ENCODE measurements around the gene ERICH2.

Gene ERICH2

DNA sequence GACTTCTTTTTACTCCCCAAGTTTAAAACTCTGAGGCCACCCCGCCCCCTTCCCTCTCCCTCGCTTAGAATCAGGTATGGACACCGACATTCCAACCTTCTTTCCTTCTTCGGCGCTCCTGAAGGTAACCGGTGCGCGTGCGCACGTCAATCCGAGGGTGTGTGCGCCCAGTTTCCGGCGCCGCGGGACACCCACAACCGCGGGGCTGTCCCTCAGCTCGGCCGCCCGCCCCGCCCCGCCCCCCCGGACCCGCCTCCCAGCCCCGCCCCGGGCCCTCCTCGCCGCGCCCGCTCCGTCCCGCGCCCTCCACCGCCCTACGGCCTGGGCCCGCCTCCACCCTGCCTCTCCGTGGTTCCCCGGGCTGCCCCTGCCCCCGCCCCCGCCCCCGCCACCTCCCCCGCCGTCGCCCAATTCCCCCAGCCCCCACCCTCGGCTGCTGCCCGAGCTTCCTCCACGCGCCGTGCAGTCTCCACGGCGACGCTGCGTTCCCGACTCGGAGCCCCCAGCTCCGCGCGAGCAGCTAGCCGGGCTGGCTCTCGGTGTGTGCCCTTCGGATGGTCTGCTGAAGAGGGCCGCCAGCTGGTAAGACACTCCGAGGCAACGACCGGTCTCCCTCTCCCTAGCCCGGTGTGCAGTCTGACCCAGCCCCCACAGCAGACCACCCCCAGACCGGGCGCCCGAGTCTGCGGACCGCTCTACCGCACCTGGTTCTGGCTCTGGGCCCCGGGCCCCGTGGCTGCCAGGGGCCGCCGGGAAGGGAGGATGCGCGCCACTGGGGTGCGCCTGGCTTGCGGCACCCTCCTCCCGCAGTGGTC, 635 bp downstream of the ERICH2 start (continued):
- TF ChIP-seq, protein P1, sequence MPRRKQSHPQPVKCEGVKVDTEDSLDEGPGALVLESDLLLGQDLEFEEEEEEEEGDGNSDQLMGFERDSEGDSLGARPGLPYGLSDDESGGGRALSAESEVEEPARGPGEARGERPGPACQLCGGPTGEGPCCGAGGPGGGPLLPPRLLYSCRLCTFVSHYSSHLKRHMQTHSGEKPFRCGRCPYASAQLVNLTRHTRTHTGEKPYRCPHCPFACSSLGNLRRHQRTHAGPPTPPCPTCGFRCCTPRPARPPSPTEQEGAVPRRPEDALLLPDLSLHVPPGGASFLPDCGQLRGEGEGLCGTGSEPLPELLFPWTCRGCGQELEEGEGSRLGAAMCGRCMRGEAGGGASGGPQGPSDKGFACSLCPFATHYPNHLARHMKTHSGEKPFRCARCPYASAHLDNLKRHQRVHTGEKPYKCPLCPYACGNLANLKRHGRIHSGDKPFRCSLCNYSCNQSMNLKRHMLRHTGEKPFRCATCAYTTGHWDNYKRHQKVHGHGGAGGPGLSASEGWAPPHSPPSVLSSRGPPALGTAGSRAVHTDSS (tag by site-specific recombination; IDR thresholded peaks at IDR 0.05) = no peak
- TF ChIP-seq ZNF311 (tag by site-specific recombination; IDR thresholded peaks at IDR 0.05; ENCODE audit: borderline replicate concordance) (no peak), ZSCAN16 (tag by site-specific recombination; IDR thresholded peaks at IDR 0.05) (no peak), KLF9 (tag by site-specific recombination; IDR thresholded peaks at IDR 0.05; ENCODE audit: low read depth) (peak; percentile 70; the same call in 1 of the 2 replicates), ZNF707 (tag by site-specific recombination; IDR thresholded peaks at IDR 0.05) (no peak), ZNF19 (tag by site-specific recombination; IDR thresholded peaks at IDR 0.05; ENCODE audit: low read depth) (no peak), ZNF146 (tag by site-specific recombination; IDR thresholded peaks at IDR 0.05) (no peak), ZNF621 (tag by site-specific recombination; IDR thresholded peaks at IDR 0.05) (no peak), ZXDB (tag by site-specific recombination; IDR thresholded peaks at IDR 0.05) (peak; percentile 73), SCRT1 (tag by site-specific recombination; IDR thresholded peaks at IDR 0.05; ENCODE audit: borderline replicate concordance) (no peak), ZNF544 (tag by site-specific recombination; IDR thresholded peaks at IDR 0.05) (no peak), KLF10 (tag by site-specific recombination; IDR thresholded peaks at IDR 0.05) (peak; percentile 68), ZNF121 (tag by site-specific recombination; IDR thresholded peaks at IDR 0.05) (no peak), ZNF624 (tag by site-specific recombination; IDR thresholded peaks at IDR 0.05) (no peak)
- TF ChIP-seq, protein P2, sequence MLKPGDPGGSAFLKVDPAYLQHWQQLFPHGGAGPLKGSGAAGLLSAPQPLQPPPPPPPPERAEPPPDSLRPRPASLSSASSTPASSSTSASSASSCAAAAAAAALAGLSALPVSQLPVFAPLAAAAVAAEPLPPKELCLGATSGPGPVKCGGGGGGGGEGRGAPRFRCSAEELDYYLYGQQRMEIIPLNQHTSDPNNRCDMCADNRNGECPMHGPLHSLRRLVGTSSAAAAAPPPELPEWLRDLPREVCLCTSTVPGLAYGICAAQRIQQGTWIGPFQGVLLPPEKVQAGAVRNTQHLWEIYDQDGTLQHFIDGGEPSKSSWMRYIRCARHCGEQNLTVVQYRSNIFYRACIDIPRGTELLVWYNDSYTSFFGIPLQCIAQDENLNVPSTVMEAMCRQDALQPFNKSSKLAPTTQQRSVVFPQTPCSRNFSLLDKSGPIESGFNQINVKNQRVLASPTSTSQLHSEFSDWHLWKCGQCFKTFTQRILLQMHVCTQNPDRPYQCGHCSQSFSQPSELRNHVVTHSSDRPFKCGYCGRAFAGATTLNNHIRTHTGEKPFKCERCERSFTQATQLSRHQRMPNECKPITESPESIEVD (tag by site-specific recombination; IDR thresholded peaks at IDR 0.05) = no peak
- TF ChIP-seq, protein P3, sequence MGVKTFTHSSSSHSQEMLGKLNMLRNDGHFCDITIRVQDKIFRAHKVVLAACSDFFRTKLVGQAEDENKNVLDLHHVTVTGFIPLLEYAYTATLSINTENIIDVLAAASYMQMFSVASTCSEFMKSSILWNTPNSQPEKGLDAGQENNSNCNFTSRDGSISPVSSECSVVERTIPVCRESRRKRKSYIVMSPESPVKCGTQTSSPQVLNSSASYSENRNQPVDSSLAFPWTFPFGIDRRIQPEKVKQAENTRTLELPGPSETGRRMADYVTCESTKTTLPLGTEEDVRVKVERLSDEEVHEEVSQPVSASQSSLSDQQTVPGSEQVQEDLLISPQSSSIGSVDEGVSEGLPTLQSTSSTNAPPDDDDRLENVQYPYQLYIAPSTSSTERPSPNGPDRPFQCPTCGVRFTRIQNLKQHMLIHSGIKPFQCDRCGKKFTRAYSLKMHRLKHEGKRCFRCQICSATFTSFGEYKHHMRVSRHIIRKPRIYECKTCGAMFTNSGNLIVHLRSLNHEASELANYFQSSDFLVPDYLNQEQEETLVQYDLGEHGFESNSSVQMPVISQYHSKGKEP (tag by site-specific recombination; IDR thresholded peaks at IDR 0.05) = no peak

DNA sequence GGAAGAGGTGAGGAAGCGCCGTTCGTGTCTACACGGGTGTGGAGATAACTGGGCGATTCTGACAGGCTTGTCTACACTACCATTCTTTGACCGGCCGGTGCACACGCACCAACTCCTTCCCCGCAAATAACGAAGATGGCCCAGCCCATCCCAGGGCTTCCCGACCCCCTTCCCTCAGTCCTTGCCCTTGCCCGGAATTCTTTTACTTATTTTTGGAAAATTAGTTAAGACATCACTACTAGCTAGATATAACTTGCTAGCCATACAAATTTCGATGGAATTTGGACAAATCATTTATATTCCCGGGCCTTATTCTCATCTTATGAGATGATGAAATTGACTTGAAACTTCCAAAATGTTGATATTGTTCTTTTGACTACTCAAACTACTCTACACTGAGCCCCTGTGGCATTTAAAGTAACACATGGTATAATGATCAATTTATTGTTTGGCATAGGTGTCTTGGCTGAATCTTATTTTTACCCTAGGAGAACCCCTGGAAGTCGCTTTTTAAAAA, 1.3 kb downstream of the ERICH2 start:
- Histone ChIP-seq H3K36me3 (ENCODE audit: control insufficient read depth in 2 of 2, insufficient read depth in 1 of 2, low read length in 2 of 2) (no peaks in the 10 kb centered on the region), H3K9me3 (ENCODE audit: control insufficient read depth, insufficient read depth, low read depth, low read length) (no peaks in the 10 kb centered on the region), H3K27ac (ENCODE audit: extremely low read depth, low read depth, low read length) (peak overlapping the region; percentile 74; the same call in 1 of the 2 replicates), H3K4me3 (ENCODE audit: low read depth, low read length) (peak overlapping the region; percentile 83), H3K4me1 (ENCODE audit: control insufficient read depth, insufficient read depth, low read length) (no peaks in the 10 kb centered on the region; the same call in 1 of the 2 replicates)
- POLR2A ChIA-PET = no interaction called here
- CTCF ChIA-PET = interaction anchor here (0.9 to 2.0 kb wide), 3 partner anchors 10 to 362 kb away, joined by 4 to 8 read pairs (median 6); no protein-coding TSS in a partner anchor
- no peak for TF ChIP-seq SETDB1 (IDR thresholded peaks at IDR 0.05; ENCODE audit: insufficient read length, low read length)
- TF ChIP-seq ZNF23 (tag by site-specific recombination; IDR thresholded peaks at IDR 0.05; ENCODE audit: borderline replicate concordance) = no peak
- TF ChIP-seq, protein P4, sequence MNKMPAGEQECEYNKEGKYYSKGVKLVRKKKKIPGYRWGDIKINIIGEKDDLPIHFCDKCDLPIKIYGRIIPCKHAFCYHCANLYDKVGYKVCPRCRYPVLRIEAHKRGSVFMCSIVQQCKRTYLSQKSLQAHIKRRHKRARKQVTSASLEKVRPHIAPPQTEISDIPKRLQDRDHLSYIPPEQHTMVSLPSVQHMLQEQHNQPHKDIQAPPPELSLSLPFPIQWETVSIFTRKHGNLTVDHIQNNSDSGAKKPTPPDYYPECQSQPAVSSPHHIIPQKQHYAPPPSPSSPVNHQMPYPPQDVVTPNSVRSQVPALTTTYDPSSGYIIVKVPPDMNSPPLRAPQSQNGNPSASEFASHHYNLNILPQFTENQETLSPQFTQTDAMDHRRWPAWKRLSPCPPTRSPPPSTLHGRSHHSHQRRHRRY (tag by site-specific recombination; IDR thresholded peaks at IDR 0.05) = no peak
- no peak for TF ChIP-seq ZNF426 (tag by site-specific recombination; IDR thresholded peaks at IDR 0.05)
- TF ChIP-seq, protein P5, sequence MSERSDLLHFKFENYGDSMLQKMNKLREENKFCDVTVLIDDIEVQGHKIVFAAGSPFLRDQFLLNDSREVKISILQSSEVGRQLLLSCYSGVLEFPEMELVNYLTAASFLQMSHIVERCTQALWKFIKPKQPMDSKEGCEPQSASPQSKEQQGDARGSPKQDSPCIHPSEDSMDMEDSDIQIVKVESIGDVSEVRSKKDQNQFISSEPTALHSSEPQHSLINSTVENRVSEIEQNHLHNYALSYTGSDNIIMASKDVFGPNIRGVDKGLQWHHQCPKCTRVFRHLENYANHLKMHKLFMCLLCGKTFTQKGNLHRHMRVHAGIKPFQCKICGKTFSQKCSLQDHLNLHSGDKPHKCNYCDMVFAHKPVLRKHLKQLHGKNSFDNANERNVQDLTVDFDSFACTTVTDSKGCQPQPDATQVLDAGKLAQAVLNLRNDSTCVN (tag by site-specific recombination; optimal IDR thresholded peaks at IDR 0.05) = peak; percentile 45
- TF ChIP-seq, protein P6, sequence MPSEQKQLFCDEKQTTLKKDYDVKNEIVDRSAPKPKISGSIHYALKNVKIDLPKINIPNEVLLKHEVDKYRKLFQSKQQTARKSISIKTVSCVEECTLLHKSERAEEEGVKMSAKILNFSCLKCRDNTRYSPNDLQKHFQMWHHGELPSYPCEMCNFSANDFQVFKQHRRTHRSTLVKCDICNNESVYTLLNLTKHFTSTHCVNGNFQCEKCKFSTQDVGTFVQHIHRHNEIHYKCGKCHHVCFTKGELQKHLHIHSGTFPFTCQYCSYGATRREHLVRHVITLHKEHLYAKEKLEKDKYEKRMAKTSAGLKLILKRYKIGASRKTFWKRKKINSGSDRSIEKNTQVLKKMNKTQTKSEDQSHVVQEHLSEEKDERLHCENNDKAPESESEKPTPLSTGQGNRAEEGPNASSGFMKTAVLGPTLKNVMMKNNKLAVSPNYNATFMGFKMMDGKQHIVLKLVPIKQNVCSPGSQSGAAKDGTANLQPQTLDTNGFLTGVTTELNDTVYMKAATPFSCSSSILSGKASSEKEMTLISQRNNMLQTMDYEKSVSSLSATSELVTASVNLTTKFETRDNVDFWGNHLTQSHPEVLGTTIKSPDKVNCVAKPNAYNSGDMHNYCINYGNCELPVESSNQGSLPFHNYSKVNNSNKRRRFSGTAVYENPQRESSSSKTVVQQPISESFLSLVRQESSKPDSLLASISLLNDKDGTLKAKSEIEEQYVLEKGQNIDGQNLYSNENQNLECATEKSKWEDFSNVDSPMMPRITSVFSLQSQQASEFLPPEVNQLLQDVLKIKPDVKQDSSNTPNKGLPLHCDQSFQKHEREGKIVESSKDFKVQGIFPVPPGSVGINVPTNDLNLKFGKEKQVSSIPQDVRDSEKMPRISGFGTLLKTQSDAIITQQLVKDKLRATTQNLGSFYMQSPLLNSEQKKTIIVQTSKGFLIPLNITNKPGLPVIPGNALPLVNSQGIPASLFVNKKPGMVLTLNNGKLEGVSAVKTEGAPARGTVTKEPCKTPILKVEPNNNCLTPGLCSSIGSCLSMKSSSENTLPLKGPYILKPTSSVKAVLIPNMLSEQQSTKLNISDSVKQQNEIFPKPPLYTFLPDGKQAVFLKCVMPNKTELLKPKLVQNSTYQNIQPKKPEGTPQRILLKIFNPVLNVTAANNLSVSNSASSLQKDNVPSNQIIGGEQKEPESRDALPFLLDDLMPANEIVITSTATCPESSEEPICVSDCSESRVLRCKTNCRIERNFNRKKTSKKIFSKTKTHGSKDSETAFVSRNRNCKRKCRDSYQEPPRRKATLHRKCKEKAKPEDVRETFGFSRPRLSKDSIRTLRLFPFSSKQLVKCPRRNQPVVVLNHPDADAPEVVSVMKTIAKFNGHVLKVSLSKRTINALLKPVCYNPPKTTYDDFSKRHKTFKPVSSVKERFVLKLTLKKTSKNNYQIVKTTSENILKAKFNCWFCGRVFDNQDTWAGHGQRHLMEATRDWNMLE (tag by site-specific recombination; conservative IDR thresholded peaks at IDR 0.05; ENCODE audit: low read depth) = no peak
- TF ChIP-seq ZBTB8A (tag by site-specific recombination; IDR thresholded peaks at IDR 0.05) = 0 out of 2 replicates have a peak, but pooled peaks have one; percentile 77

Data from HEK293 (cell line).